Neural cell (in vitro differentiated cells): ENCODE measurements around the gene AFAP1L1. TPM values are rescaled to one million over a fixed set of nuclear protein-coding genes. Genes with fewer than 3 reads are reported as not detected.

Experiments used
- H2AFZ ChIP-seq: fragments of 200-600, 300-800 bp; sonication (generic), shearing (Covaris generic); 2 replicates; pipeline ENCODE4 v1.6.0; 2014; ENCODE audit warnings: low read depth, mild to moderate bottlenecking, antibody characterized with exemption, low read length, moderate library complexity
- H3F3A ChIP-seq: fragments of 200-600 bp; shearing (Covaris generic); 2 replicates; pipeline ENCODE4 v1.6.1; 2016; ENCODE audit warnings: mild to moderate bottlenecking, moderate library complexity, mixed read lengths, antibody characterized with exemption, low read length; ENCODE audit not compliant: insufficient read depth, poor library complexity, severe bottlenecking
- H3K27ac ChIP-seq: fragments of 200-600, 300-800 bp; sonication (generic), shearing (Covaris generic); 2 replicates; pipeline ENCODE4 v1.5.1; 2014; ENCODE audit warnings: mild to moderate bottlenecking, low read length, moderate library complexity
- H3K27me3 ChIP-seq: fragments of 300-800, 200-600 bp; sonication (generic), shearing (Covaris generic); 2 replicates; pipeline ENCODE4 v1.6.0; 2014; ENCODE audit warnings: mild to moderate bottlenecking, low read depth, low read length, moderate library complexity; ENCODE audit not compliant: insufficient read depth
- H3K36me3 ChIP-seq: fragments of 300-800, 200-600 bp; sonication (generic), shearing (Covaris generic); 2 replicates; pipeline ENCODE4 v1.5.1; 2014; ENCODE audit warnings: mild to moderate bottlenecking, antibody characterized with exemption, low read length, moderate library complexity; ENCODE audit not compliant: insufficient read depth
- H3K4me2 ChIP-seq: fragments of 300-800, 200-600 bp; sonication (generic), shearing (Covaris generic); 2 replicates; pipeline ENCODE4 v1.6.0; 2014; ENCODE audit warnings: mild to moderate bottlenecking, low read length
- H3K4me3 ChIP-seq: fragments of 300-800, 200-600 bp; sonication (generic), shearing (Covaris generic); 2 replicates; pipeline ENCODE4 v1.5.1; 2014; ENCODE audit warnings: mild to moderate bottlenecking, low read length, moderate library complexity
- H3K79me2 ChIP-seq: fragments of 200-600 bp; shearing (Covaris generic); replicated peaks from 2 replicates; pipeline ENCODE4 v1.6.0; 2014; ENCODE audit warnings: mild to moderate bottlenecking, low read length, moderate library complexity; ENCODE audit not compliant: insufficient read depth
- H3K9ac ChIP-seq: fragments of 300-800, 200-600 bp; sonication (generic), shearing (Covaris generic); 2 replicates; pipeline ENCODE4 v1.6.1; 2016; ENCODE audit warnings: mild to moderate bottlenecking, low read length, mixed read lengths
- H3K9me2 ChIP-seq: fragments of 200-600 bp; shearing (Covaris generic); 2 replicates; pipeline ENCODE4 v1.6.1; 2016; ENCODE audit warnings: mild to moderate bottlenecking, low read length, mixed read lengths; ENCODE audit not compliant: insufficient read depth
- H3K9me3 ChIP-seq: fragments of 200-600, 300-800 bp; sonication (generic), shearing (Covaris generic); 2 replicates; pipeline ENCODE4 v1.6.1; 2016; ENCODE audit warnings: mild to moderate bottlenecking, mixed run types, low read length, moderate library complexity, mixed read lengths
- H4K20me1 ChIP-seq: fragments of 200-600 bp; shearing (Covaris generic); 2 replicates; pipeline ENCODE4 v1.6.1; 2016; ENCODE audit warnings: mild to moderate bottlenecking, mixed run types; ENCODE audit not compliant: insufficient read depth
- EP300 ChIP-seq: fragments of 450-650 bp; conservative IDR thresholded peaks from 2 replicates; pipeline ENCODE4 v1.6.1; 2014; ENCODE audit warnings: antibody characterized with exemption, mild to moderate bottlenecking, moderate library complexity; ENCODE audit not compliant: poor library complexity, severe bottlenecking
- EZH2 ChIP-seq: fragments of 200-600, 300-800 bp; shearing (Covaris generic), sonication (generic); IDR thresholded peaks from 2 replicates; pipeline ENCODE4 v1.6.1; 2014; ENCODE audit warnings: antibody characterized with exemption, low read length, borderline replicate concordance, mild to moderate bottlenecking; ENCODE audit not compliant: insufficient read depth, poor library complexity, severe bottlenecking
- MXI1 ChIP-seq: fragments of 450-650 bp; conservative IDR thresholded peaks from 2 replicates; pipeline ENCODE4 v1.6.1; 2014; ENCODE audit warnings: antibody characterized with exemption, mild to moderate bottlenecking; ENCODE audit not compliant: poor library complexity, severe bottlenecking
- POLR2AphosphoS5 ChIP-seq: IDR thresholded peaks from 2 replicates; pipeline ENCODE4 v1.6.1; 2012
- RAD21 ChIP-seq: fragments of 450-650 bp; conservative IDR thresholded peaks from 2 replicates; pipeline ENCODE4 v1.6.1; 2014; ENCODE audit warnings: antibody characterized with exemption, mild to moderate bottlenecking, moderate library complexity
- SMC3 ChIP-seq: fragments of 450-650 bp; conservative IDR thresholded peaks from 2 replicates; pipeline ENCODE4 v1.6.1; 2014; ENCODE audit warnings: antibody characterized with exemption, mild to moderate bottlenecking, moderate library complexity; ENCODE audit not compliant: poor library complexity
- TAF1 ChIP-seq: IDR thresholded peaks from 2 replicates; pipeline ENCODE4 v1.6.1; 2012; ENCODE audit warnings: low read depth
- polyA plus RNA-seq: library from polyadenylated mRNA; depleted of rRNA; stranded (reverse); fragments of >200 nt; gene quantifications from 2 replicates; pipeline ENCODE4 v1.2.3, GENCODE V29; 2014
- TF ChIP-seq, protein P1 (sequence below): IDR thresholded peaks from 2 replicates; pipeline ENCODE4 v1.6.1; 2012; ENCODE audit warnings: borderline replicate concordance
- TF ChIP-seq, protein P2 (sequence below): fragments of 450-650 bp; IDR thresholded peaks from 2 replicates; pipeline ENCODE4 v1.5.1; 2014; ENCODE audit warnings: antibody characterized with exemption, mild to moderate bottlenecking, moderate library complexity; ENCODE audit not compliant: poor library complexity, severe bottlenecking

AFAP1L1 gene
- polyA plus RNA-seq, 1 donor from 2014 or later, result not detected

DNA sequence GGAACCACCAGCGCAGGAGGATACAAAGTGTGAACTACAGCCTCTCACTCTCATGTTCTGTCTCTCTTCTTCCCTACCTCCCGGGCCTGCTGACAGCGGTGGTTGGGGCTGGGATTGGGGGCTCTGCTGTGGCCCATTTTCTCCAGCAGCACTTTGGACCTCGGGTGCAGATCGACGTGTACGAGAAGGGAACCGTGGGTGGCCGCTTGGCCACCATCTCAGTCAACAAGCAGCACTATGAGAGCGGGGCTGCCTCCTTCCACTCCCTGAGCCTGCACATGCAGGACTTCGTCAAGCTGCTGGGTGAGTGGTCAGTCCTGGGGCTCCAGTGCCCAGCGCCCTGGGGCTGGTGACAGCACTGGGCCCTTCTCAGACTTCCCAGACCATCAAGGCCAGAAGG is 90.9 kb downstream of the AFAP1L1 start:
- Histone ChIP-seq H2AFZ (no peak overlapping the region), H3K4me2 (no peak overlapping the region), H3K9ac (no peak overlapping the region), H3K79me2 (no peaks in the 10 kb centered on the region), H3K4me3 (no peak overlapping the region), H3F3A (no peaks in the 10 kb centered on the region), H4K20me1 (no peaks in the 10 kb centered on the region), H3K9me2 (no peaks in the 10 kb centered on the region), H3K27ac (no peak overlapping the region), H3K27me3 (no peaks in the 10 kb centered on the region), H3K9me3 (no peaks in the 10 kb centered on the region), H3K36me3 (no peaks in the 10 kb centered on the region)
- no peak for TF ChIP-seq TAF1
- no peak for TF ChIP-seq EZH2
- TF ChIP-seq, protein P1, sequence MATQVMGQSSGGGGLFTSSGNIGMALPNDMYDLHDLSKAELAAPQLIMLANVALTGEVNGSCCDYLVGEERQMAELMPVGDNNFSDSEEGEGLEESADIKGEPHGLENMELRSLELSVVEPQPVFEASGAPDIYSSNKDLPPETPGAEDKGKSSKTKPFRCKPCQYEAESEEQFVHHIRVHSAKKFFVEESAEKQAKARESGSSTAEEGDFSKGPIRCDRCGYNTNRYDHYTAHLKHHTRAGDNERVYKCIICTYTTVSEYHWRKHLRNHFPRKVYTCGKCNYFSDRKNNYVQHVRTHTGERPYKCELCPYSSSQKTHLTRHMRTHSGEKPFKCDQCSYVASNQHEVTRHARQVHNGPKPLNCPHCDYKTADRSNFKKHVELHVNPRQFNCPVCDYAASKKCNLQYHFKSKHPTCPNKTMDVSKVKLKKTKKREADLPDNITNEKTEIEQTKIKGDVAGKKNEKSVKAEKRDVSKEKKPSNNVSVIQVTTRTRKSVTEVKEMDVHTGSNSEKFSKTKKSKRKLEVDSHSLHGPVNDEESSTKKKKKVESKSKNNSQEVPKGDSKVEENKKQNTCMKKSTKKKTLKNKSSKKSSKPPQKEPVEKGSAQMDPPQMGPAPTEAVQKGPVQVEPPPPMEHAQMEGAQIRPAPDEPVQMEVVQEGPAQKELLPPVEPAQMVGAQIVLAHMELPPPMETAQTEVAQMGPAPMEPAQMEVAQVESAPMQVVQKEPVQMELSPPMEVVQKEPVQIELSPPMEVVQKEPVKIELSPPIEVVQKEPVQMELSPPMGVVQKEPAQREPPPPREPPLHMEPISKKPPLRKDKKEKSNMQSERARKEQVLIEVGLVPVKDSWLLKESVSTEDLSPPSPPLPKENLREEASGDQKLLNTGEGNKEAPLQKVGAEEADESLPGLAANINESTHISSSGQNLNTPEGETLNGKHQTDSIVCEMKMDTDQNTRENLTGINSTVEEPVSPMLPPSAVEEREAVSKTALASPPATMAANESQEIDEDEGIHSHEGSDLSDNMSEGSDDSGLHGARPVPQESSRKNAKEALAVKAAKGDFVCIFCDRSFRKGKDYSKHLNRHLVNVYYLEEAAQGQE, result no peak
- no peak for TF ChIP-seq RAD21
- no peak for TF ChIP-seq MXI1
- no peak for TF ChIP-seq EP300
- TF ChIP-seq SMC3, result no peak
- TF ChIP-seq POLR2AphosphoS5, result no peak
- TF ChIP-seq, protein P2, sequence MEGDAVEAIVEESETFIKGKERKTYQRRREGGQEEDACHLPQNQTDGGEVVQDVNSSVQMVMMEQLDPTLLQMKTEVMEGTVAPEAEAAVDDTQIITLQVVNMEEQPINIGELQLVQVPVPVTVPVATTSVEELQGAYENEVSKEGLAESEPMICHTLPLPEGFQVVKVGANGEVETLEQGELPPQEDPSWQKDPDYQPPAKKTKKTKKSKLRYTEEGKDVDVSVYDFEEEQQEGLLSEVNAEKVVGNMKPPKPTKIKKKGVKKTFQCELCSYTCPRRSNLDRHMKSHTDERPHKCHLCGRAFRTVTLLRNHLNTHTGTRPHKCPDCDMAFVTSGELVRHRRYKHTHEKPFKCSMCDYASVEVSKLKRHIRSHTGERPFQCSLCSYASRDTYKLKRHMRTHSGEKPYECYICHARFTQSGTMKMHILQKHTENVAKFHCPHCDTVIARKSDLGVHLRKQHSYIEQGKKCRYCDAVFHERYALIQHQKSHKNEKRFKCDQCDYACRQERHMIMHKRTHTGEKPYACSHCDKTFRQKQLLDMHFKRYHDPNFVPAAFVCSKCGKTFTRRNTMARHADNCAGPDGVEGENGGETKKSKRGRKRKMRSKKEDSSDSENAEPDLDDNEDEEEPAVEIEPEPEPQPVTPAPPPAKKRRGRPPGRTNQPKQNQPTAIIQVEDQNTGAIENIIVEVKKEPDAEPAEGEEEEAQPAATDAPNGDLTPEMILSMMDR, result no peak

DNA sequence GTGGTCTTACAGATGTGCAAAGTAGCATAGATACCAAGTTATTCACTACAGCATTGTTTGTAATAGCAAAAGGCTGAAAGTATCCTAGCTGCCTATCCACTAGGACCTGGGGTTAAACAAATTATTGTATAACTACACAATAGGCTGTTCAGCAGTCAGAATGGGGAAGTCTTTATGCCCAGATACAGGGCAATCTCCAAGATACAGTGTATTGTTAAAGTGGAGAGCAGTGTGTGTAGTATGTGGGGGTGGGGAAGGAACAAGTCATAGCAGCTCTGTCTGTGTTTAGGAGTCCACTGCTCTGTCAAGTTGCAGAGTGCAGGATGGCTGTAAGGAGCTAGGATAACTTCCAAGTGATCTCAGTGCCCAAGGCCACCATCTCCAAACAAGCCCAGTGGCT is 91.7 kb downstream of the AFAP1L1 start:
- H3K79me2 ChIP-seq, result no peaks in the 10 kb centered on the region
- no peaks in the 10 kb centered on the region for H3K27me3 ChIP-seq
- TF ChIP-seq SMC3, result no peak
- H3K9me2 ChIP-seq, result no peaks in the 10 kb centered on the region
- H3K4me2 ChIP-seq, result no peak overlapping the region
- H3K9ac ChIP-seq, result no peak overlapping the region
- no peaks in the 10 kb centered on the region for H3K36me3 ChIP-seq
- no peaks in the 10 kb centered on the region for H3F3A ChIP-seq
- H2AFZ ChIP-seq, result no peak overlapping the region
- no peak overlapping the region for H3K4me3 ChIP-seq
- H3K27ac ChIP-seq, result no peak overlapping the region
- no peaks in the 10 kb centered on the region for H4K20me1 ChIP-seq
- no peaks in the 10 kb centered on the region for H3K9me3 ChIP-seq

DNA sequence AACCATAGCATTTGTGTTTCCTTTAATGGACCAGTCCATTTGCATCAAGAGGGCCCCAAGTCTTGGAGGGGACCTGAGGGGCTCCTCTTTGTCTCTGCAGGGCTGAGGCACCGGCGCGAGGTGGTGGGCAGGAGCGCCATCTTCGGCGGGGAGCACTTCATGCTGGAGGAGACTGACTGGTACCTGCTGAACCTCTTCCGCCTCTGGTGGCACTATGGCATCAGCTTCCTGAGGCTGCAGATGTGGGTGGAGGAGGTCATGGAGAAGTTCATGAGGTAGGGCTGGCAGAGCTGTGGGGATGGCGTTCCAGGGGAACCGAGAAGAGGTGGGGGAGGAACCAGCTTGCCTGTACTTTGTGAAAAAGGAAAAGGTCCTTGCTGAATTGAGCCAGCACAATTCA is 92.3 kb downstream of the AFAP1L1 start:
- Histone ChIP-seq H3K9me3 (no peaks in the 10 kb centered on the region), H3K4me2 (no peak overlapping the region), H3K9me2 (no peaks in the 10 kb centered on the region), H3K36me3 (no peaks in the 10 kb centered on the region), H3K79me2 (no peaks in the 10 kb centered on the region), H2AFZ (no peak overlapping the region), H3K9ac (no peak overlapping the region), H3F3A (no peaks in the 10 kb centered on the region), H4K20me1 (no peaks in the 10 kb centered on the region), H3K27ac (no peak overlapping the region), H3K27me3 (no peaks in the 10 kb centered on the region), H3K4me3 (no peak overlapping the region)
- no peak for TF ChIP-seq EP300
- no peak for TF ChIP-seq RAD21
- TF ChIP-seq POLR2AphosphoS5, result no peak
- TF ChIP-seq, protein P2, result no peak
- no peak for TF ChIP-seq SMC3
- no peak for TF ChIP-seq TAF1
- TF ChIP-seq EZH2, result no peak
- TF ChIP-seq, protein P1, result no peak
- no peak for TF ChIP-seq MXI1
